Liver (tissue), 9 donors: ENCODE results near the gene GPR141. TPM values are rescaled to one million over a fixed set of nuclear protein-coding genes. Genes with fewer than 3 reads are reported as not detected.

ENCODE experiments used
- DNase-seq: peaks from one replicate; pipeline ENCODE4 v3.0.0-alpha.2; 2017; ENCODE audit warnings: low spot score
- H3K27ac ChIP-seq, 2 donors: one replicate each; pipeline ENCODE4 v1.7.0; 2013; ENCODE audit warnings: inconsistent platforms in 2 of 2, low read length in 2 of 2, control low read depth in 1 of 2, low read depth in 1 of 2, mild to moderate bottlenecking in 1 of 2
- H3K27me3 ChIP-seq, 4 donors: one replicate each; pipeline versions ENCODE4 v1.6.1 to v1.7.0; 2013; ENCODE audit warnings: low read length in 3 of 4, inconsistent platforms in 1 of 4, mild to moderate bottlenecking in 1 of 4, moderate library complexity in 1 of 4; ENCODE audit not compliant: control insufficient read depth in 4 of 4, insufficient read depth in 4 of 4
- H3K36me3 ChIP-seq, 4 donors: one replicate each; pipeline versions ENCODE4 v1.6.1 to v1.7.0; 2013; ENCODE audit warnings: low read length in 3 of 4, mild to moderate bottlenecking in 3 of 4, low read depth in 1 of 4, moderate library complexity in 1 of 4; ENCODE audit not compliant: control insufficient read depth in 4 of 4, insufficient read depth in 3 of 4
- H3K4me1 ChIP-seq, 4 donors: one replicate each; pipeline versions ENCODE4 v1.6.1 to v1.7.0; 2013; ENCODE audit warnings: low read length in 3 of 4, mild to moderate bottlenecking in 3 of 4, moderate library complexity in 1 of 4; ENCODE audit not compliant: control insufficient read depth in 4 of 4, insufficient read depth in 4 of 4
- H3K4me3 ChIP-seq, 3 donors: one replicate each; pipeline versions ENCODE4 v1.6.1 to v1.7.0; 2013; ENCODE audit warnings: low read length in 3 of 3, control low read depth in 1 of 3, low read depth in 1 of 3, mild to moderate bottlenecking in 1 of 3
- H3K9ac ChIP-seq, 2 donors: one replicate each; pipeline ENCODE4 v1.7.0; 2013; ENCODE audit warnings: low read length in 2 of 2, mild to moderate bottlenecking in 2 of 2, moderate library complexity in 2 of 2, control low read depth in 1 of 2, low read depth in 1 of 2
- H3K9me3 ChIP-seq, 4 donors: one replicate each; pipeline versions ENCODE4 v1.6.1 to v1.7.0; 2013; ENCODE audit warnings: low read length in 3 of 4; ENCODE audit not compliant: control insufficient read depth in 4 of 4
- CTCF ChIP-seq: fragments of 150-350 bp; IDR thresholded peaks from 2 replicates; pipeline ENCODE4 v1.5.1; 2017; ENCODE audit warnings: improper control_type of control experiment, low read depth, low read length; ENCODE audit not compliant: missing input control
- EGR1 ChIP-seq, 2 donors: IDR thresholded peaks; 2 replicates each; pipeline ENCODE4 v1.6.1; 2016 to 2018; ENCODE audit warnings: antibody characterized with exemption in 2 of 2, low read depth in 2 of 2
- FOXA1 ChIP-seq: IDR thresholded peaks from 2 replicates; pipeline ENCODE4 v1.6.1; 2016; ENCODE audit warnings: antibody characterized with exemption
- FOXA2 ChIP-seq: IDR thresholded peaks from 2 replicates; pipeline ENCODE4 v1.6.1; 2016; ENCODE audit warnings: antibody characterized with exemption
- GABPA ChIP-seq, 2 donors: IDR thresholded peaks in 1 of 2; conservative IDR thresholded peaks in 1 of 2; 2 replicates each; pipeline ENCODE4 v1.6.1; 2016; ENCODE audit warnings: antibody characterized with exemption in 2 of 2, mild to moderate bottlenecking in 1 of 2, moderate library complexity in 1 of 2
- HNF4G ChIP-seq: IDR thresholded peaks from 2 replicates; pipeline ENCODE4 v1.6.1; 2016; ENCODE audit warnings: antibody characterized with exemption
- JUND ChIP-seq, 2 donors: IDR thresholded peaks; 2 replicates each; pipeline ENCODE4 v1.6.1; 2016; ENCODE audit warnings: antibody characterized with exemption in 2 of 2
- NR2F2 ChIP-seq: IDR thresholded peaks from 2 replicates; pipeline ENCODE4 v1.6.1; 2016; ENCODE audit warnings: antibody characterized with exemption
- RAD21 ChIP-seq, 2 donors: IDR thresholded peaks; 2 replicates each; pipeline ENCODE4 v1.6.1; 2016; ENCODE audit warnings: antibody characterized with exemption in 2 of 2, mild to moderate bottlenecking in 2 of 2
- RXRA ChIP-seq, 2 donors: IDR thresholded peaks; 2 replicates each; pipeline ENCODE4 v1.6.1; 2017 to 2018; ENCODE audit warnings: antibody characterized with exemption in 2 of 2, mild to moderate bottlenecking in 1 of 2
- SP1 ChIP-seq: IDR thresholded peaks from 2 replicates; pipeline ENCODE4 v1.6.1; 2018; ENCODE audit warnings: antibody characterized with exemption, mild to moderate bottlenecking
- TAF1 ChIP-seq: conservative IDR thresholded peaks from 2 replicates; pipeline ENCODE4 v1.6.1; 2016; ENCODE audit warnings: antibody characterized with exemption, mild to moderate bottlenecking
- YY1 ChIP-seq: IDR thresholded peaks from 2 replicates; pipeline ENCODE4 v1.6.1; 2016; ENCODE audit warnings: antibody characterized with exemption, mild to moderate bottlenecking
- WGBS: extraction: QIAGEN DNeasy Blood & Tissue Kit; methylation state at CpG from one replicate; pipeline ENCODE4 v1.1.7; 2013; 5-methylcytosine and 5-hydroxymethylcytosine counted together
- polyA plus RNA-seq, 2 donors: library from polyadenylated mRNA; stranded (reverse) in 1 of 2; unstranded in 1 of 2; fragments of 200-250 nt in 1 of 2; fragments of >200 nt in 1 of 2; fragmentation: Nextera tagmentation in 1 of 2; extraction: Ambion mirVana in 1 of 2; gene quantifications; one replicate each; pipeline versions ENCODE4 v1.2.1 to v1.2.3, GENCODE V29; 2013 to 2015
- total RNA-seq, 2 donors: library from RNA; depleted of rRNA; stranded (reverse); fragments of >200 nt; gene quantifications; one replicate each; pipeline ENCODE4 v1.2.3, GENCODE V29; 2014
- TF ChIP-seq, protein P1 (sequence below): IDR thresholded peaks from 2 replicates; pipeline ENCODE4 v1.6.1; 2016; ENCODE audit warnings: antibody characterized with exemption
- TF ChIP-seq, protein P2 (sequence below): IDR thresholded peaks from 2 replicates; pipeline ENCODE4 v1.6.1; 2016; ENCODE audit warnings: antibody characterized with exemption
- TF ChIP-seq, protein P3 (sequence below): IDR thresholded peaks from 2 replicates; pipeline ENCODE4 v1.6.1; 2016; ENCODE audit warnings: antibody characterized with exemption, mild to moderate bottlenecking
- TF ChIP-seq, protein P4 (sequence below): IDR thresholded peaks from 2 replicates; pipeline ENCODE4 v1.6.1; 2016; ENCODE audit warnings: antibody characterized with exemption
- donor health status: healthy.
- donor health status: healthy.
- donor health status: healthy.
- donor health status: healthy.
- donor health status: healthy.

The GPR141 gene
- total and polyA plus RNA-seq, 4 donors = 0.28 to 2.9 (median 1.4) TPM; not detected in 1

GRCh38 chr7:37663693-37664092 lies 19.9 kb upstream of the GPR141 start:
- Histone ChIP-seq H3K36me3 (no peaks in the 10 kb centered on the region), H3K4me1 (no peaks in the 10 kb centered on the region), H3K9me3 (no peaks in the 10 kb centered on the region), H3K4me3 (no peak overlapping the region), H3K27ac (no peak overlapping the region), H3K9ac (no peak overlapping the region), H3K27me3 (no peaks in the 10 kb centered on the region)
- DNase-seq = no peak
- WGBS = 68% methylated on average over 4 of the region's 4 CpGs
- TF ChIP-seq JUND (IDR thresholded peaks at IDR 0.05) = no peak
- TF ChIP-seq EGR1 (IDR thresholded peaks at IDR 0.05; ENCODE audit: low read depth in 2 of 2) = no peak
- TF ChIP-seq RAD21 (IDR thresholded peaks at IDR 0.05) = no peak
- no peak for TF ChIP-seq RXRA (IDR thresholded peaks at IDR 0.05)
- no peak for TF ChIP-seq TAF1
- TF ChIP-seq FOXA2 = no peak
- TF ChIP-seq, protein P1, sequence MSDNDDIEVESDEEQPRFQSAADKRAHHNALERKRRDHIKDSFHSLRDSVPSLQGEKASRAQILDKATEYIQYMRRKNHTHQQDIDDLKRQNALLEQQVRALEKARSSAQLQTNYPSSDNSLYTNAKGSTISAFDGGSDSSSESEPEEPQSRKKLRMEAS = no peak
- no peak for TF ChIP-seq NR2F2

DNA sequence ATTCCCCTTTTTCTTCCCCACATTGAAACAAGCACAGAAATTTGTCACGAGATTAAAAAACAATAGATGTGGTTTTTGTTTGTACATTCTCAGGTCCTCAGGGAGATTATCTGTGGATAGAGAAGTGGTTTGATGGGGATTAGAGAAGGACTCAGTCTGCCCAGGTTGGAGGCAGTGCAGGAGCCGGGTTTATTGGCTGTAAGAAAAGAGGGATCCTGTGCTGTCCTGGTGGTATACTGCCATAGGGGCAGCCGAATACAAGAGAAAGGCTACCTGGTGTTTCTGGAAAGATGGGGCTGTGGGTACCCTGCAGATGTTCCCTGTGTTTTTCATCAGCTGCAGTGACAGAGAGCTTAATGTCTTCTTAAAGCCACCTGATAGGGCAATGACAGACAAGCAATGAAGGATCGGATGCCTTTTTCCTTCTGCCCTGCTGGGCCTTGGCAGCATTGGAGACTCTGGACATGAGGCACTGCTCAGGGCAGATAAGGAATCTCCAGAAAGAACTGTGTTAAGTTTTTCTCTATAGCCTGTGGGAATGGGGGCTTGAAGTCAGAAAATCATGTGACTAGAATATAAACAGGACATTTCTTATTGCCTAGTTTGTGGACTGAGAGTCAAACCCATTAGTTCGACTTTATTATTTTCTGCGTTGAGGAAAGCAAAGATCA lies 18.1 kb upstream of the GPR141 start:
- TF ChIP-seq RAD21 (IDR thresholded peaks at IDR 0.05) = no peak
- no peak for TF ChIP-seq FOXA2
- TF ChIP-seq RXRA (IDR thresholded peaks at IDR 0.05) = no peak
- TF ChIP-seq YY1 = no peak
- TF ChIP-seq HNF4G = no peak
- TF ChIP-seq, protein P2, sequence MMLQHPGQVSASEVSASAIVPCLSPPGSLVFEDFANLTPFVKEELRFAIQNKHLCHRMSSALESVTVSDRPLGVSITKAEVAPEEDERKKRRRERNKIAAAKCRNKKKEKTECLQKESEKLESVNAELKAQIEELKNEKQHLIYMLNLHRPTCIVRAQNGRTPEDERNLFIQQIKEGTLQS = no peak
- Histone ChIP-seq H3K9me3 (no peaks in the 10 kb centered on the region), H3K27me3 (no peaks in the 10 kb centered on the region), H3K4me1 (no peaks in the 10 kb centered on the region), H3K36me3 (no peaks in the 10 kb centered on the region), H3K9ac (no peak overlapping the region), H3K27ac (no peak overlapping the region), H3K4me3 (no peak overlapping the region)
- no peak for DNase-seq
- WGBS = 62% methylated on average over 6 of the region's 6 CpGs

DNA sequence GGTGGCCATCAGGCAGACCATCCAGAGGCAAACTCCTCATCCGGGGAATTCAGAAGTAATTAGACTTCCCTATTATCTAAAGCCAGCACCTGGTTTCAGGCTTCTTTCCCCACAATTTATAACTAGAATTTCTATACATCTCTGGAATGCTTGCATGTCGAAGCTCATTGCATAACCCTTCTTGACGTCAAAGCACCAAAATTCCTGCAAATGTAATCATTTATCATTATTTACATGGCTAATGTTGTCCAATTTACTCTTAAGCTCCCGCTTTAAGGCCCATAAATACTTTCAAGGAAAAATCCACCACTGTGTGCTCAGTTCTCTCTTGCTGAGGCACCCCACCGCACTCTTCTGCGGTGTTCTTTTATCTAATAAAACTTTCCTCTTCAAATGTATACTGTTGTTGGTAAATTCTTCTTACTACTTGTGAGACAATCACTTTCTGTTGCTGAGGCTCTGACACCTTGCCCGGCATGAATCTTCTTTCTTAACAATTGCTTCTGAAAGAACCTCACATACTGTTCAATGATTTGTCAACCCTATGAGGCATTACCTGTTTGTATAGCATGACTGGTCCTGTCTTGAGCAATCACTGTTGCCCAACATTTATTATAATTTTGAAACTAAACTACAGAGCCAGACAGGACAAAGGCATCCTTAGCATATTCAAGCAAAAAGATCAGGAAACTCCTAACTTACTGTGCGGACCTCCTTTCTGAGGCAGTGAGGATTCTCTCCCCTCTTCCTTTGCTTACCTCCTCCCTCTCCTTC lies 17.4 kb upstream of the GPR141 start:
- no peak for DNase-seq
- Histone ChIP-seq H3K36me3 (no peaks in the 10 kb centered on the region), H3K4me1 (no peaks in the 10 kb centered on the region), H3K27me3 (no peaks in the 10 kb centered on the region), H3K9me3 (no peaks in the 10 kb centered on the region), H3K9ac (no peak overlapping the region), H3K27ac (peak overlapping the region in 1 of 2 donors; percentile 31), H3K4me3 (no peak overlapping the region)
- 60% methylated on average over 8 of the region's 8 CpGs for WGBS
- TF ChIP-seq SP1 (no peak), YY1 (no peak), TAF1 (no peak), RAD21 (IDR thresholded peaks at IDR 0.05) (no peak), FOXA2 (no peak), CTCF (no peak), EGR1 (IDR thresholded peaks at IDR 0.05; ENCODE audit: low read depth in 2 of 2) (no peak), JUND (IDR thresholded peaks at IDR 0.05) (no peak), GABPA (IDR thresholded peaks at IDR 0.05 in 1 of 2, conservative IDR thresholded peaks at IDR 0.05 in 1 of 2) (no peak), HNF4G (no peak), FOXA1 (no peak)
- TF ChIP-seq, protein P3, sequence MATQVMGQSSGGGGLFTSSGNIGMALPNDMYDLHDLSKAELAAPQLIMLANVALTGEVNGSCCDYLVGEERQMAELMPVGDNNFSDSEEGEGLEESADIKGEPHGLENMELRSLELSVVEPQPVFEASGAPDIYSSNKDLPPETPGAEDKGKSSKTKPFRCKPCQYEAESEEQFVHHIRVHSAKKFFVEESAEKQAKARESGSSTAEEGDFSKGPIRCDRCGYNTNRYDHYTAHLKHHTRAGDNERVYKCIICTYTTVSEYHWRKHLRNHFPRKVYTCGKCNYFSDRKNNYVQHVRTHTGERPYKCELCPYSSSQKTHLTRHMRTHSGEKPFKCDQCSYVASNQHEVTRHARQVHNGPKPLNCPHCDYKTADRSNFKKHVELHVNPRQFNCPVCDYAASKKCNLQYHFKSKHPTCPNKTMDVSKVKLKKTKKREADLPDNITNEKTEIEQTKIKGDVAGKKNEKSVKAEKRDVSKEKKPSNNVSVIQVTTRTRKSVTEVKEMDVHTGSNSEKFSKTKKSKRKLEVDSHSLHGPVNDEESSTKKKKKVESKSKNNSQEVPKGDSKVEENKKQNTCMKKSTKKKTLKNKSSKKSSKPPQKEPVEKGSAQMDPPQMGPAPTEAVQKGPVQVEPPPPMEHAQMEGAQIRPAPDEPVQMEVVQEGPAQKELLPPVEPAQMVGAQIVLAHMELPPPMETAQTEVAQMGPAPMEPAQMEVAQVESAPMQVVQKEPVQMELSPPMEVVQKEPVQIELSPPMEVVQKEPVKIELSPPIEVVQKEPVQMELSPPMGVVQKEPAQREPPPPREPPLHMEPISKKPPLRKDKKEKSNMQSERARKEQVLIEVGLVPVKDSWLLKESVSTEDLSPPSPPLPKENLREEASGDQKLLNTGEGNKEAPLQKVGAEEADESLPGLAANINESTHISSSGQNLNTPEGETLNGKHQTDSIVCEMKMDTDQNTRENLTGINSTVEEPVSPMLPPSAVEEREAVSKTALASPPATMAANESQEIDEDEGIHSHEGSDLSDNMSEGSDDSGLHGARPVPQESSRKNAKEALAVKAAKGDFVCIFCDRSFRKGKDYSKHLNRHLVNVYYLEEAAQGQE = no peak
- TF ChIP-seq, protein P4, sequence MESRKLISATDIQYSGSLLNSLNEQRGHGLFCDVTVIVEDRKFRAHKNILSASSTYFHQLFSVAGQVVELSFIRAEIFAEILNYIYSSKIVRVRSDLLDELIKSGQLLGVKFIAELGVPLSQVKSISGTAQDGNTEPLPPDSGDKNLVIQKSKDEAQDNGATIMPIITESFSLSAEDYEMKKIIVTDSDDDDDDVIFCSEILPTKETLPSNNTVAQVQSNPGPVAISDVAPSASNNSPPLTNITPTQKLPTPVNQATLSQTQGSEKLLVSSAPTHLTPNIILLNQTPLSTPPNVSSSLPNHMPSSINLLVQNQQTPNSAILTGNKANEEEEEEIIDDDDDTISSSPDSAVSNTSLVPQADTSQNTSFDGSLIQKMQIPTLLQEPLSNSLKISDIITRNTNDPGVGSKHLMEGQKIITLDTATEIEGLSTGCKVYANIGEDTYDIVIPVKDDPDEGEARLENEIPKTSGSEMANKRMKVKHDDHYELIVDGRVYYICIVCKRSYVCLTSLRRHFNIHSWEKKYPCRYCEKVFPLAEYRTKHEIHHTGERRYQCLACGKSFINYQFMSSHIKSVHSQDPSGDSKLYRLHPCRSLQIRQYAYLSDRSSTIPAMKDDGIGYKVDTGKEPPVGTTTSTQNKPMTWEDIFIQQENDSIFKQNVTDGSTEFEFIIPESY = no peak
- TF ChIP-seq, protein P2 = no peak
- TF ChIP-seq, protein P1 = no peak
